Right lobe of liver (tissue), 4 donors: Measurements from ENCODE around the gene PPIE.
"Not testable (repeated sequence)": the region's sequence is repeated elsewhere in the genome, so short reads cannot be mapped to it uniquely, and the experiment has no call there.

Experiments used
- CTCF ChIP-seq, 4 donors: fragments of 200-600 bp in 3 of 4; fragments of 450-650 bp in 1 of 4; IDR thresholded peaks; one replicate each; pipeline versions ENCODE4 v1.5.1 to v1.8.0; 2016 to 2022; ENCODE audit warnings: antibody characterized with exemption in 4 of 4, mild to moderate bottlenecking in 2 of 4
- POLR2A ChIP-seq: fragments of 450-650 bp; IDR thresholded peaks from one replicate; pipeline ENCODE4 v1.6.1; 2017; ENCODE audit warnings: antibody characterized with exemption, mild to moderate bottlenecking
- donor health status: DM: no; HTN: no; CAD: no.
- donor health status: DM: no; HTN: no; CAD: no.
- donor health status: DM: no; HTN: yes; CAD: no.

DNA sequence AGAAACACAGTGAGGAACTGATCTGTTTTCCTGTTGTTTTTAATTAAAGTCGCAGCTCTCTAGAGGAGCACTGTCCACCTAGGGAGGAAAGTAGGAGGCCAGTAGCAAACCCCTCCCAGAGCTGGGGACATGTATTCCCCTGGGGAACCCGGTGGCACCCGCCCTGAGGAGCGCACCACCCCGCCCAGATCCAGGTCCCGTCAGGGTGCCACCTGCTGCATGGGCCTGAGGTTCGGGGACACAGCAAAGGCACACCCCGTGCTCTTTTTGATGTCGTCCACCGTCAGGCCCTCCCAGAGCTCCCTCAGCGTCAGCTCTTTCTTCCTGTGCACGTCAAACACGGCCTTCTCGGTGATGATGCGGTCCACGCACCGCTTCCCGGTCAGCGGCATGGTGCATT, 30.8 kb downstream of the PPIE start:
- not testable (repeated sequence) for TF ChIP-seq CTCF (IDR thresholded peaks at IDR 0.05); POLR2A
